ENCODE data around the gene SLC47A2.

The SLC47A2 gene

DNA sequence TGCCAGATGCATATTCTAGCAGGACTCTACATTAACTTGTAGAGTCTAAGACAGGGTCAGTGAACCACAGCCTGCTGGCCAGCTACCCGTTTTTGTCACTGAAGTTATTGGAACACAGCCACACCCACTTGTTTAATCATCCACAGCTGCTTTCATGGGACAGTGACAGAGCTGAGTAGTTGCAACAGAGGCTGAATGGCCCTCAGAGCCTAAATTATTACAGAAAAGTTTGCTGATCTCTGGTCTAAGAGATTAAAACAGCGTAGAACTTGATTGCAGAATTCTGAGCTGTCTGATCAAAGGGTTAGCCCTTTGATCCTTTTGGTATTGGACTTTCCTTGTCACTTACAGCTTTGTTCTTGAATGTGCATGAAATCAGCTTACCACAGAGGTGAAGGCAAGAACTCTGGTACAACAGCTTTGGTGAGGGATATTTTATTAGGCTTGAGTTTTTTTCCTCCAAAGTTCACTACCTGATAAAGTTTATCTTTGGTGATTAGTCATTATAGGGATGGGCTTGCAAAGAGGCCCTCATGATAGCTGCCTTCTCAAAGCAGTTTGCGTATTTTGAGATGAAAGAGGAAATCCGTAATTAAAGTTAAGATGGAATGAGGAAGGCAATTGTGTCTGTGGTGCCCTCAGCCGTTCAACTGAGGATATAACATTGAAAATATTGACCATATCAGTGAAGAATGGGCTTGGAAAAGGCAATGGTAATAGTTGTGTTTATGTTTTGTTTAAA lies 44.2 kb downstream of the SLC47A2 start:
- TF ChIP-seq POLR2AphosphoS5 (IDR thresholded peaks at IDR 0.05; ENCODE audit: low read depth, low read length) (no peak), FOXP2 (optimal IDR thresholded peaks at IDR 0.05; ENCODE audit: borderline replicate concordance, extremely low read depth, extremely low read length, insufficient read depth) (no peak), TAF1 (IDR thresholded peaks at IDR 0.05; ENCODE audit: borderline replicate concordance, insufficient read depth, low read length) (no peak), SIN3A (IDR thresholded peaks at IDR 0.05; ENCODE audit: borderline replicate concordance, insufficient read depth, low read length) (no peak)
- TF ChIP-seq, protein P1, sequence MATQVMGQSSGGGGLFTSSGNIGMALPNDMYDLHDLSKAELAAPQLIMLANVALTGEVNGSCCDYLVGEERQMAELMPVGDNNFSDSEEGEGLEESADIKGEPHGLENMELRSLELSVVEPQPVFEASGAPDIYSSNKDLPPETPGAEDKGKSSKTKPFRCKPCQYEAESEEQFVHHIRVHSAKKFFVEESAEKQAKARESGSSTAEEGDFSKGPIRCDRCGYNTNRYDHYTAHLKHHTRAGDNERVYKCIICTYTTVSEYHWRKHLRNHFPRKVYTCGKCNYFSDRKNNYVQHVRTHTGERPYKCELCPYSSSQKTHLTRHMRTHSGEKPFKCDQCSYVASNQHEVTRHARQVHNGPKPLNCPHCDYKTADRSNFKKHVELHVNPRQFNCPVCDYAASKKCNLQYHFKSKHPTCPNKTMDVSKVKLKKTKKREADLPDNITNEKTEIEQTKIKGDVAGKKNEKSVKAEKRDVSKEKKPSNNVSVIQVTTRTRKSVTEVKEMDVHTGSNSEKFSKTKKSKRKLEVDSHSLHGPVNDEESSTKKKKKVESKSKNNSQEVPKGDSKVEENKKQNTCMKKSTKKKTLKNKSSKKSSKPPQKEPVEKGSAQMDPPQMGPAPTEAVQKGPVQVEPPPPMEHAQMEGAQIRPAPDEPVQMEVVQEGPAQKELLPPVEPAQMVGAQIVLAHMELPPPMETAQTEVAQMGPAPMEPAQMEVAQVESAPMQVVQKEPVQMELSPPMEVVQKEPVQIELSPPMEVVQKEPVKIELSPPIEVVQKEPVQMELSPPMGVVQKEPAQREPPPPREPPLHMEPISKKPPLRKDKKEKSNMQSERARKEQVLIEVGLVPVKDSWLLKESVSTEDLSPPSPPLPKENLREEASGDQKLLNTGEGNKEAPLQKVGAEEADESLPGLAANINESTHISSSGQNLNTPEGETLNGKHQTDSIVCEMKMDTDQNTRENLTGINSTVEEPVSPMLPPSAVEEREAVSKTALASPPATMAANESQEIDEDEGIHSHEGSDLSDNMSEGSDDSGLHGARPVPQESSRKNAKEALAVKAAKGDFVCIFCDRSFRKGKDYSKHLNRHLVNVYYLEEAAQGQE (IDR thresholded peaks at IDR 0.05; ENCODE audit: insufficient read depth in 1 of 2, low read depth in 2 of 2, low read length in 2 of 2) = no peak

- TF ChIP-seq TAF1 (IDR thresholded peaks at IDR 0.05; ENCODE audit: borderline replicate concordance, insufficient read depth, low read length) (no peak), SIN3A (IDR thresholded peaks at IDR 0.05; ENCODE audit: borderline replicate concordance, insufficient read depth, low read length) (no peak)
- TF ChIP-seq, protein P1 (IDR thresholded peaks at IDR 0.05; ENCODE audit: insufficient read depth in 1 of 2, low read depth in 2 of 2, low read length in 2 of 2) = no peak
Observed at GRCh38 chr17:19671433-19671832, 45.0 kb downstream of the SLC47A2 start.

- no peak for TF ChIP-seq FOXP2 (optimal IDR thresholded peaks at IDR 0.05; ENCODE audit: borderline replicate concordance, extremely low read depth, extremely low read length, insufficient read depth)
Observed at GRCh38 chr17:19670908-19671307, 45.5 kb downstream of the SLC47A2 start.

GRCh38 chr17:19664821-19665181 lies 51.6 kb downstream of the SLC47A2 start:
- TF ChIP-seq FOXP2 (optimal IDR thresholded peaks at IDR 0.05; ENCODE audit: borderline replicate concordance, extremely low read depth, extremely low read length, insufficient read depth) (no peak), TAF1 (IDR thresholded peaks at IDR 0.05; ENCODE audit: borderline replicate concordance, insufficient read depth, low read length) (no peak), SIN3A (IDR thresholded peaks at IDR 0.05; ENCODE audit: borderline replicate concordance, insufficient read depth, low read length) (no peak), POLR2AphosphoS5 (IDR thresholded peaks at IDR 0.05; ENCODE audit: low read depth, low read length) (no peak)
- TF ChIP-seq, protein P1 (IDR thresholded peaks at IDR 0.05; ENCODE audit: insufficient read depth in 1 of 2, low read depth in 2 of 2, low read length in 2 of 2) = no peak

DNA sequence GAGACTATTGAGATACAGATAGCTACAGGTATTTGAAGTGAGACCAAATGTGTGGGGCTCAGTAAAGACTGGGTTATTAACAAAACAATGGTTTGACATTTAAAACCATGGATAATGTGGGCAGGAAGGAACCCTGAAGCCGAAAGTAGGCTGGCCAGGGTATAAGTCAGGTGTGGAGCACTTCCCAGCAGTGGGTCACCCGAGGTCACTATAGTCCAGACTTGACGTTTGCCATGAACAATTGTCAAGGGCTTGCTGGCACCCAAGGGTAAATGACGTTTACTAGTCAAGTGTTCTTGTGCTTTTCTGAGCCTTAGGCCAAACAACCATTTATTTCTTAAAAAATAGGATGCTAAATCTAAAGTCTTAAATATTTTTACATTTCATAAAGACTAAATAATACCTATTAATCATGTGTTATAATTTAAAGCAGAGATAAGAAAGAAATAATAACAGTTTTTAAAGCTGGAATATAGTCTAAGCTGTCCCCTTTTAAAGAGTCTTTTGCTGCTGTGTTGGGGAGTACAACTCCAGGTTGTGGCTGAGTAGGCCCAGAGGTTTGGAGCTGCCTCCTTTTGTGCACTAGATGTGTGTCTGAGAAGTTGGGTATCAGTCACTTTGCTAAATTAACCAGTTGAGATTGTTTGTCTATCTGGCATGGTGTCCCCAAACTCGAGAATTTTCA lies 52.1 kb downstream of the SLC47A2 start:
- no peak for TF ChIP-seq TAF1 (IDR thresholded peaks at IDR 0.05; ENCODE audit: borderline replicate concordance, insufficient read depth, low read length)
- TF ChIP-seq POLR2AphosphoS5 (IDR thresholded peaks at IDR 0.05; ENCODE audit: low read depth, low read length) = no peak
- TF ChIP-seq, protein P1 (IDR thresholded peaks at IDR 0.05; ENCODE audit: insufficient read depth in 1 of 2, low read depth in 2 of 2, low read length in 2 of 2) = no peak
- TF ChIP-seq SIN3A (IDR thresholded peaks at IDR 0.05; ENCODE audit: borderline replicate concordance, insufficient read depth, low read length) = no peak
- no peak for TF ChIP-seq FOXP2 (optimal IDR thresholded peaks at IDR 0.05; ENCODE audit: borderline replicate concordance, extremely low read depth, extremely low read length, insufficient read depth)

Data from PFSK-1 (cell line).